Stimulated activated CD4-positive, alpha-beta T cell treated with anti-CD3 and anti-CD28 coated beads, Interleukin-12 subunit alpha, Interleukin-12 subunit beta, amount 100 ng/mL, for 24 hours (primary cell): ENCODE measurements around the gene PHOX2A.
A peak's percentile ranks its signal among the peaks of the same experiment; 100 is the strongest.

Experiments used
- DNase-seq, 2 experiments: peaks; one replicate each; pipeline ENCODE4 v3.0.0-alpha.2; 2020; ENCODE audit warnings: low read depth in 2 of 2

The PHOX2A gene

GRCh38 chr11:72233773-72234513, 10.0 kb downstream of the PHOX2A start:
- DNase-seq = no peak

- no peak for DNase-seq
Observed at GRCh38 chr11:72233056-72233772, 10.8 kb downstream of the PHOX2A start.

- no peak for DNase-seq
Observed at GRCh38 chr11:72232260-72233055, 11.5 kb downstream of the PHOX2A start.

- DNase-seq = no peak
Observed at GRCh38 chr11:72231396-72232259, 12.3 kb downstream of the PHOX2A start.

- DNase-seq = no peak
Observed at GRCh38 chr11:72230764-72231365, 13.1 kb downstream of the PHOX2A start.

- no peak for DNase-seq
Observed at GRCh38 chr11:72229925-72230763, 13.8 kb downstream of the PHOX2A start.

- DNase-seq = no peak
Observed at GRCh38 chr11:72229336-72229924, 14.5 kb downstream of the PHOX2A start.

- no peak for DNase-seq
Observed at GRCh38 chr11:72228844-72229231, 15.1 kb downstream of the PHOX2A start.

- DNase-seq = no peak
Observed at GRCh38 chr11:72228229-72228843, 15.6 kb downstream of the PHOX2A start.

- no peak for DNase-seq
Observed at GRCh38 chr11:72227316-72228228, 16.4 kb downstream of the PHOX2A start.

GRCh38 chr11:72226701-72227100, 17.3 kb downstream of the PHOX2A start:
- DNase-seq = no peak

GRCh38 chr11:72225411-72225951, 18.5 kb downstream of the PHOX2A start:
- DNase-seq = no peak

GRCh38 chr11:72224564-72225410, 19.2 kb downstream of the PHOX2A start, which contains the start of gene INPPL1:
Gene INPPL1, plus strand, starts transcription at chr11:72224767. Its CDS starts 218 bp downstream, at chr11:72224985.
- no peak for DNase-seq

- peak in 1 of 2 experiments; percentile 50 for DNase-seq
Observed at GRCh38 chr11:72223615-72224563, 20.1 kb downstream of the PHOX2A start.

GRCh38 chr11:72222907-72223614, 20.9 kb downstream of the PHOX2A start:
- DNase-seq = peak; percentile 86 to 91
